Ishikawa (cell line): ENCODE results near the gene TMEM234.
A peak's percentile ranks its signal among the peaks of the same experiment; 100 is the strongest.

Experiments
- CEBPB ChIP-seq: IDR thresholded peaks from 2 replicates; pipeline ENCODE4 v1.6.1; 2012
- CREB1 ChIP-seq: IDR thresholded peaks from 2 replicates; pipeline ENCODE4 v1.6.1; 2012; ENCODE audit warnings: low read depth
- EGR1 ChIP-seq: IDR thresholded peaks from 2 replicates; pipeline ENCODE4 v1.6.1; 2012
- EP300 ChIP-seq: IDR thresholded peaks from 2 replicates; pipeline ENCODE4 v1.6.1; 2012; ENCODE audit warnings: borderline replicate concordance
- FOXM1 ChIP-seq: IDR thresholded peaks from 2 replicates; pipeline ENCODE4 v1.6.1; 2012; ENCODE audit warnings: low read depth, borderline replicate concordance
- NFIC ChIP-seq: IDR thresholded peaks from 2 replicates; pipeline ENCODE4 v1.6.1; 2012
- RAD21 ChIP-seq: IDR thresholded peaks from 2 replicates; pipeline ENCODE4 v1.6.1; 2012; ENCODE audit warnings: low read depth
- TAF1 ChIP-seq: IDR thresholded peaks from 2 replicates; pipeline ENCODE4 v1.6.1; 2012; ENCODE audit warnings: low read depth, mild to moderate bottlenecking
- TCF12 ChIP-seq: IDR thresholded peaks from 2 replicates; pipeline ENCODE4 v1.6.1; 2012; ENCODE audit warnings: low read depth
- TEAD4 ChIP-seq: IDR thresholded peaks from 2 replicates; pipeline ENCODE4 v1.6.1; 2012
- USF1 ChIP-seq: IDR thresholded peaks from 2 replicates; pipeline ENCODE4 v1.6.1; 2012
- YY1 ChIP-seq: IDR thresholded peaks from 2 replicates; pipeline ENCODE4 v1.6.1; 2012; ENCODE audit warnings: low read depth
- ZBTB7A ChIP-seq: IDR thresholded peaks from 2 replicates; pipeline ENCODE4 v1.6.1; 2012; ENCODE audit warnings: low read depth
- TF ChIP-seq, protein P1 (sequence below): IDR thresholded peaks from 2 replicates; pipeline ENCODE4 v1.6.1; 2012; ENCODE audit warnings: low read depth, mild to moderate bottlenecking
- TF ChIP-seq, protein P2 (sequence below): IDR thresholded peaks from 2 replicates; pipeline ENCODE4 v1.6.1; 2012

The TMEM234 gene

GRCh38 chr1:32228771-32229170 lies 6.6 kb upstream of the TMEM234 start:
- TF ChIP-seq TAF1 (no peak), CREB1 (no peak), CEBPB (no peak), USF1 (no peak)
- TF ChIP-seq, protein P1, sequence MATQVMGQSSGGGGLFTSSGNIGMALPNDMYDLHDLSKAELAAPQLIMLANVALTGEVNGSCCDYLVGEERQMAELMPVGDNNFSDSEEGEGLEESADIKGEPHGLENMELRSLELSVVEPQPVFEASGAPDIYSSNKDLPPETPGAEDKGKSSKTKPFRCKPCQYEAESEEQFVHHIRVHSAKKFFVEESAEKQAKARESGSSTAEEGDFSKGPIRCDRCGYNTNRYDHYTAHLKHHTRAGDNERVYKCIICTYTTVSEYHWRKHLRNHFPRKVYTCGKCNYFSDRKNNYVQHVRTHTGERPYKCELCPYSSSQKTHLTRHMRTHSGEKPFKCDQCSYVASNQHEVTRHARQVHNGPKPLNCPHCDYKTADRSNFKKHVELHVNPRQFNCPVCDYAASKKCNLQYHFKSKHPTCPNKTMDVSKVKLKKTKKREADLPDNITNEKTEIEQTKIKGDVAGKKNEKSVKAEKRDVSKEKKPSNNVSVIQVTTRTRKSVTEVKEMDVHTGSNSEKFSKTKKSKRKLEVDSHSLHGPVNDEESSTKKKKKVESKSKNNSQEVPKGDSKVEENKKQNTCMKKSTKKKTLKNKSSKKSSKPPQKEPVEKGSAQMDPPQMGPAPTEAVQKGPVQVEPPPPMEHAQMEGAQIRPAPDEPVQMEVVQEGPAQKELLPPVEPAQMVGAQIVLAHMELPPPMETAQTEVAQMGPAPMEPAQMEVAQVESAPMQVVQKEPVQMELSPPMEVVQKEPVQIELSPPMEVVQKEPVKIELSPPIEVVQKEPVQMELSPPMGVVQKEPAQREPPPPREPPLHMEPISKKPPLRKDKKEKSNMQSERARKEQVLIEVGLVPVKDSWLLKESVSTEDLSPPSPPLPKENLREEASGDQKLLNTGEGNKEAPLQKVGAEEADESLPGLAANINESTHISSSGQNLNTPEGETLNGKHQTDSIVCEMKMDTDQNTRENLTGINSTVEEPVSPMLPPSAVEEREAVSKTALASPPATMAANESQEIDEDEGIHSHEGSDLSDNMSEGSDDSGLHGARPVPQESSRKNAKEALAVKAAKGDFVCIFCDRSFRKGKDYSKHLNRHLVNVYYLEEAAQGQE = no peak

- TF ChIP-seq ZBTB7A = no peak
- no peak for TF ChIP-seq RAD21
- no peak for TF ChIP-seq FOXM1
- no peak for TF ChIP-seq CREB1
- TF ChIP-seq NFIC = no peak
- no peak for TF ChIP-seq CEBPB
Observed at GRCh38 chr1:32224285-32224684, 2.1 kb upstream of the TMEM234 start.

DNA sequence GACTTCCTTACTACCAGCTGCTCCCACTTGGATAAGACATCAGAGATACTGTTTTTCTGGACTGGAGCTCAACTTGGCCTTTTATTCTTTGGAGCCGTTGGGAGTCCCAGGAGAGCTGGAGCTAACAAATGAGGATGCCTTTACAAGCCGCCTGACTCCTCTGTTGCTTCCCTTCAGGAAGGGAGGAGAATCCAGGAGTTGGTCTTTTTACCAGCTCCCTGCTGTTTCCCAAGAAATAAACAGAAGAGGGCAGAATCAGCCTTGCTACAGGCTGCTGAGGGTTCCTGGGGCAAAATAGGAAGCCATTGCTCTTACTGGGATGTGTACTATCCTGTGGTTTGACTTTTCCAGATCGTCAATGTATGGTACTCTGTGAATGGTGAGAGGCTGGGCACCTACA lies 1.5 kb upstream of the TMEM234 start:
- TF ChIP-seq CEBPB = no peak
- TF ChIP-seq RAD21 = peak; percentile 0; the same call in 1 of the 2 replicates

DNA sequence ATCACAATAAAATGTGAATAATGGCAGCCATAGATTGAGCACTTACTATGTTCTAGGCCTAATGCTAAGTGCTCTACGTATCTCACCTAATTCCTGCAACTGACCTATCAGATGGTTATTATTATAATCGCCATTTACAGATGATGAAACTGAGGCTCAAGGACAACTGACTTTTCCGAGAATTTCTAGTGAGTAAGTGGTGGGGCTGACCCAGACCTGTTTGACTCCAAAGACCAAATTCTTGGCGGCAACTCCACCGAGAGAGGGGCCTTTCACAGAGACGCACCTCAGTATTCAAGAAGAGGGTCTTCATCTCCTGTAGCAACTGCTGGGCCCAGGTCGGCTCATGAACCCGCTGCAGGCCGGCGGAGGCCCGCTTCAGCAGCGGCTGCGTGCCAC lies 573 bp downstream of the TMEM234 start:
- TF ChIP-seq EGR1 (no peak), YY1 (no peak), TAF1 (no peak), CREB1 (no peak), CEBPB (no peak), RAD21 (no peak), TCF12 (no peak), FOXM1 (no peak), NFIC (no peak), EP300 (no peak)
- TF ChIP-seq, protein P1 = no peak

- TF ChIP-seq NFIC = peak; percentile 30; the same call in 1 of the 2 replicates
- TF ChIP-seq CREB1 = no peak
- TF ChIP-seq RAD21 = no peak
- no peak for TF ChIP-seq YY1
Observed at GRCh38 chr1:32220746-32221580, 1.2 kb downstream of the TMEM234 start.

GRCh38 chr1:32219022-32219421 lies 3.1 kb downstream of the TMEM234 start:
- TF ChIP-seq USF1 (no peak), RAD21 (no peak), CREB1 (no peak), EP300 (no peak), EGR1 (no peak), CEBPB (no peak), TEAD4 (no peak), YY1 (no peak), TAF1 (no peak)
- TF ChIP-seq, protein P2, sequence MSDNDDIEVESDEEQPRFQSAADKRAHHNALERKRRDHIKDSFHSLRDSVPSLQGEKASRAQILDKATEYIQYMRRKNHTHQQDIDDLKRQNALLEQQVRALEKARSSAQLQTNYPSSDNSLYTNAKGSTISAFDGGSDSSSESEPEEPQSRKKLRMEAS = no peak

DNA sequence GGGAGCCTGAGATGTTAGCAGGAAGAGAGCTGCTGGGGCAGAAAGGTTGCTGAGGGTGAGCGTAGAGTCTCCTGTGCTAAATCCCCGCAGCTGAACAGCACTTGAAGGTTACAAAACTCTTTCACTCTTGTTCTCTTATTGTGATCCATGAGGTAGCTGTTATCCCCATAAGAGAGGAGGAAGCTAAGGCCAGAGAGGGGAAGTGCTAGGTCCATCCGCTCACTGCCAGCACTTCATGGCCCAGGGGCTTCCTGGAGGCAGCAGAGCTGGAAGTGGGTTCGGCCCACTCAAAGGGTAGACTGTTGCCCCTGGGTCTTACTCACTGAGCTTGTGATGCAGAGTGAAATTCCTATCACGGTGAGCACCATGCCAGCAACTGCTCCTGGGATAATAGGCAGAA lies 5.6 kb downstream of the TMEM234 start:
- TF ChIP-seq RAD21 (no peak), USF1 (no peak), EGR1 (no peak), TEAD4 (no peak), NFIC (no peak), EP300 (no peak), FOXM1 (no peak), YY1 (no peak), CEBPB (no peak), ZBTB7A (no peak), TAF1 (no peak), CREB1 (no peak)
- TF ChIP-seq, protein P2 = no peak
